Endodermal cell (in vitro differentiated cells): ENCODE results near the gene DRG1. TPM values are rescaled to one million over a fixed set of nuclear protein-coding genes. Genes with fewer than 3 reads are reported as not detected.
"Not testable (repeated sequence)": the region's sequence is repeated elsewhere in the genome, so short reads cannot be mapped to it uniquely, and the experiment has no call there.

Experiments used
- DNase-seq: peaks from one replicate; pipeline ENCODE4 v3.0.0-alpha.2; 2017
- H3K27ac ChIP-seq: 2 replicates; pipeline ENCODE4 v1.5.1; 2013; ENCODE audit warnings: mild to moderate bottlenecking, low read depth, low read length, moderate library complexity
- H3K27me3 ChIP-seq: 2 replicates; pipeline ENCODE4 v1.6.1; 2013; ENCODE audit warnings: mild to moderate bottlenecking, low read length, moderate library complexity; ENCODE audit not compliant: insufficient read depth, control insufficient read depth, poor library complexity, severe bottlenecking
- H3K36me3 ChIP-seq: 2 replicates; pipeline ENCODE4 v1.7.0; 2013; ENCODE audit warnings: mild to moderate bottlenecking, low read length, moderate library complexity; ENCODE audit not compliant: control insufficient read depth, insufficient read depth
- H3K4me1 ChIP-seq: one replicate; pipeline ENCODE4 v1.7.0; 2013; ENCODE audit warnings: low read length; ENCODE audit not compliant: control insufficient read depth, insufficient read depth
- H3K4me3 ChIP-seq: 2 replicates; pipeline ENCODE4 v1.5.1; 2013; ENCODE audit warnings: mild to moderate bottlenecking, low read length, moderate library complexity
- H3K9ac ChIP-seq: 2 replicates; pipeline ENCODE4 v1.6.1; 2013; ENCODE audit warnings: mild to moderate bottlenecking, low read length, moderate library complexity; ENCODE audit not compliant: poor library complexity, severe bottlenecking; ENCODE audit errors: extremely low read depth
- H3K9me3 ChIP-seq: 2 replicates; pipeline ENCODE4 v1.6.1; 2013; ENCODE audit warnings: mild to moderate bottlenecking, low read length, moderate library complexity; ENCODE audit not compliant: control insufficient read depth
- H3K27ac Mint-ChIP-seq: 2 replicates; pipeline ENCODE4 v1.8.0; 2020; ENCODE audit warnings: mixed read lengths
- H3K27me3 Mint-ChIP-seq: 2 replicates; pipeline ENCODE4 v1.8.0; 2021; ENCODE audit warnings: mild to moderate bottlenecking, mixed read lengths; ENCODE audit not compliant: insufficient read depth
- H3K36me3 Mint-ChIP-seq: 2 replicates; pipeline ENCODE4 v1.8.0; 2020; ENCODE audit warnings: low read depth, mixed read lengths
- H3K4me1 Mint-ChIP-seq: 2 replicates; pipeline ENCODE4 v1.8.0; 2020; ENCODE audit warnings: mixed read lengths
- H3K4me3 Mint-ChIP-seq: 2 replicates; pipeline ENCODE4 v1.8.0; 2020; ENCODE audit warnings: mild to moderate bottlenecking, moderate library complexity, mixed read lengths
- H3K9me3 Mint-ChIP-seq: 2 replicates; pipeline ENCODE4 v1.8.0; 2020; ENCODE audit warnings: mild to moderate bottlenecking, mixed read lengths
- WGBS, 2 experiments: methylation state at CpG; one replicate each; pipeline versions ENCODE4 v1.1.5 to v1.1.7; 2013; ENCODE audit warnings: missing lambda C conversion rate in 2 of 2, mixed read lengths in 1 of 2; ENCODE audit not compliant: insufficient coverage in 1 of 2, insufficient read length in 1 of 2; 5-methylcytosine and 5-hydroxymethylcytosine counted together
- total RNA-seq, 2 donors: library from RNA; stranded (reverse); fragmentation: NEBNext Ultra II Directional in 1 of 2; extraction: Animal tissue kit (Norgen Biotek cat#: 25700) in 1 of 2; gene quantifications; 2 replicates in 1 of 2; 3 replicates in 1 of 2; pipeline ENCODE4 v1.2.1, GENCODE V29; 2021
- TF ChIP-seq, protein P1 (sequence below): fragments of 200-600 bp; sonication (generic); conservative IDR thresholded peaks from 2 replicates; pipeline ENCODE4 v1.5.0; 2021; ENCODE audit warnings: antibody characterized with exemption, mild to moderate bottlenecking

Gene DRG1
- total RNA-seq, 2 donors from 2014 or later, result 79.9 to 93.5 TPM

GRCh38 chr22:31398231-31398630 is 1.2 kb upstream of the DRG1 start:
- Histone ChIP-seq H3K4me1 (no peaks in the 10 kb centered on the region), H3K27ac (no peak overlapping the region), H3K36me3 (peaks cover 18% of the 10 kb centered on the region), H3K9me3 (no peaks in the 10 kb centered on the region), H3K9ac (no peak overlapping the region), H3K4me3 (no peak overlapping the region), H3K27me3 (no peaks in the 10 kb centered on the region)
- Mint-ChIP-seq H3K27me3 (no peaks in the 10 kb centered on the region), H3K9me3 (peaks cover 4% of the 10 kb centered on the region), H3K36me3 (peaks cover 20% of the 10 kb centered on the region), H3K4me3 (no peak overlapping the region), H3K4me1 (peaks cover 8% of the 10 kb centered on the region), H3K27ac (peak overlapping the region; percentile 30)
- no peak for DNase-seq
- WGBS, 2 experiments, result 92% methylated on average over 4 of the region's 5 CpGs; no CpG with 5 or more reads in 1 of the 2 experiments
- TF ChIP-seq, protein P1, sequence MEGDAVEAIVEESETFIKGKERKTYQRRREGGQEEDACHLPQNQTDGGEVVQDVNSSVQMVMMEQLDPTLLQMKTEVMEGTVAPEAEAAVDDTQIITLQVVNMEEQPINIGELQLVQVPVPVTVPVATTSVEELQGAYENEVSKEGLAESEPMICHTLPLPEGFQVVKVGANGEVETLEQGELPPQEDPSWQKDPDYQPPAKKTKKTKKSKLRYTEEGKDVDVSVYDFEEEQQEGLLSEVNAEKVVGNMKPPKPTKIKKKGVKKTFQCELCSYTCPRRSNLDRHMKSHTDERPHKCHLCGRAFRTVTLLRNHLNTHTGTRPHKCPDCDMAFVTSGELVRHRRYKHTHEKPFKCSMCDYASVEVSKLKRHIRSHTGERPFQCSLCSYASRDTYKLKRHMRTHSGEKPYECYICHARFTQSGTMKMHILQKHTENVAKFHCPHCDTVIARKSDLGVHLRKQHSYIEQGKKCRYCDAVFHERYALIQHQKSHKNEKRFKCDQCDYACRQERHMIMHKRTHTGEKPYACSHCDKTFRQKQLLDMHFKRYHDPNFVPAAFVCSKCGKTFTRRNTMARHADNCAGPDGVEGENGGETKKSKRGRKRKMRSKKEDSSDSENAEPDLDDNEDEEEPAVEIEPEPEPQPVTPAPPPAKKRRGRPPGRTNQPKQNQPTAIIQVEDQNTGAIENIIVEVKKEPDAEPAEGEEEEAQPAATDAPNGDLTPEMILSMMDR, result no peak

GRCh38 chr22:31400023-31400397 is 606 bp downstream of the DRG1 start:
- DNase-seq, result peak; percentile 48
- Histone ChIP-seq H3K27ac (peak overlapping the region; percentile 13), H3K9ac (peak overlapping the region; percentile 95), H3K4me1 (no peaks in the 10 kb centered on the region), H3K9me3 (no peaks in the 10 kb centered on the region), H3K36me3 (peaks cover 35% of the 10 kb centered on the region), H3K4me3 (peak overlapping the region; percentile 99), H3K27me3 (no peaks in the 10 kb centered on the region)
- Mint-ChIP-seq H3K27ac (peak overlapping the region; percentile 92), H3K9me3 (no peaks in the 10 kb centered on the region), H3K4me1 (peaks cover 8% of the 10 kb centered on the region), H3K4me3 (peak overlapping the region; percentile 94), H3K36me3 (peaks cover 30% of the 10 kb centered on the region), H3K27me3 (no peaks in the 10 kb centered on the region)
- TF ChIP-seq, protein P1, result no peak
- WGBS, 2 experiments, result 7 to 9% methylated on average over 11 of the region's 11 CpGs

- peaks cover 57% of the 10 kb centered on the region for H3K36me3 ChIP-seq
- not testable (repeated sequence) for H3K4me1 ChIP-seq, H3K9me3 Mint-ChIP-seq, H3K4me3 ChIP-seq, DNase-seq, H3K9me3 ChIP-seq, H3K27ac Mint-ChIP-seq, H3K27ac ChIP-seq, H3K27me3 Mint-ChIP-seq, H3K4me3 Mint-ChIP-seq, H3K9ac ChIP-seq, H3K4me1 Mint-ChIP-seq, H3K27me3 ChIP-seq
- 95 to 100% methylated on average over 1 to 2 of the region's 2 CpGs for WGBS, 2 experiments
- peaks cover 48% of the 10 kb centered on the region for H3K36me3 Mint-ChIP-seq
Observed at GRCh38 chr22:31402350-31402749, 2.9 kb downstream of the DRG1 start.
